OCI-LY3 (cell line): ENCODE results near the gene SERPINE3.

Source experiments
- H2AFZ ChIP-seq: fragments of 200-600, 300-600 bp; shearing (Covaris generic); 2 replicates; pipeline ENCODE4 v1.6.0; 2014; ENCODE audit warnings: antibody characterized with exemption, low read depth, low read length
- H3K27ac ChIP-seq: fragments of 200-600, 300-600 bp; sonication (generic); 2 replicates; pipeline ENCODE4 v1.5.1; 2014; ENCODE audit warnings: mild to moderate bottlenecking, low read length, moderate library complexity, mixed read lengths
- H3K27me3 ChIP-seq: fragments of 200-600, 300-600 bp; sonication (generic); 2 replicates; pipeline ENCODE4 v1.6.1; 2014; ENCODE audit warnings: low read depth, low read length, mixed read lengths
- H3K36me3 ChIP-seq: fragments of 200-600, 300-600 bp; sonication (generic); replicated peaks from 2 replicates; pipeline ENCODE3; 2014; ENCODE audit warnings: low read depth, low read length, mixed read lengths
- H3K4me1 ChIP-seq: fragments of 300-600, 200-600 bp; sonication (generic); 2 replicates; pipeline ENCODE4 v1.6.1; 2014; ENCODE audit warnings: low read length, mixed read lengths
- H3K4me2 ChIP-seq: fragments of 200-600, 300-600 bp; sonication (generic); 2 replicates; pipeline ENCODE4 v1.6.1; 2014; ENCODE audit warnings: low read length, mixed read lengths
- H3K4me3 ChIP-seq: fragments of 300-600, 200-600 bp; sonication (generic); 2 replicates; pipeline ENCODE4 v1.5.1; 2014; ENCODE audit warnings: antibody characterized with exemption, mild to moderate bottlenecking, low read length, moderate library complexity
- H3K79me2 ChIP-seq: fragments of 300-600, 200-600 bp; shearing (Covaris generic); 2 replicates; pipeline ENCODE4 v1.6.1; 2014; ENCODE audit warnings: mild to moderate bottlenecking, low read length, mixed read lengths
- H3K9ac ChIP-seq: fragments of 300-600, 200-600 bp; shearing (Covaris generic); 2 replicates; pipeline ENCODE4 v1.6.0; 2014; ENCODE audit warnings: mild to moderate bottlenecking, low read length, moderate library complexity
- H3K9me3 ChIP-seq: fragments of 200-600, 300-600 bp; shearing (Covaris generic); 2 replicates; pipeline ENCODE4 v1.6.1; 2014; ENCODE audit warnings: low read length, mixed read lengths; ENCODE audit not compliant: insufficient read depth
- H4K20me1 ChIP-seq: fragments of 200-600, 300-600 bp; sonication (generic); 2 replicates; pipeline ENCODE4 v1.6.1; 2016; ENCODE audit warnings: low read length, mixed read lengths; ENCODE audit not compliant: insufficient read depth
- CTCF ChIP-seq: fragments of 200-600, 300-600 bp; sonication (generic); IDR thresholded peaks from 2 replicates; pipeline ENCODE4 v1.5.1; 2014; ENCODE audit warnings: antibody characterized with exemption, low read length, low read depth
- EZH2phosphoT487 ChIP-seq: fragments of 200-600 bp; shearing (Covaris generic); IDR thresholded peaks from 2 replicates; pipeline ENCODE4 v1.6.1; 2018; ENCODE audit warnings: antibody characterized with exemption, mixed run types, low read depth

SERPINE3 gene

GRCh38 chr13:51363625-51364024 is 24.1 kb downstream of the SERPINE3 start:
- H3K27me3 ChIP-seq: no peaks in the 10 kb centered on the region
- H3K79me2 ChIP-seq: no peaks in the 10 kb centered on the region
- peaks cover 69% of the 10 kb centered on the region for H3K36me3 ChIP-seq
- no peak overlapping the region for H3K9ac ChIP-seq
- H4K20me1 ChIP-seq: peaks cover 4% of the 10 kb centered on the region; the same call in 1 of the 2 replicates
- H3K4me3 ChIP-seq: no peak overlapping the region
- TF ChIP-seq CTCF (no peak), EZH2phosphoT487 (no peak)
- H3K27ac ChIP-seq: no peak overlapping the region
- H3K9me3 ChIP-seq: no peaks in the 10 kb centered on the region
- no peak overlapping the region for H2AFZ ChIP-seq
- no peaks in the 10 kb centered on the region for H3K4me1 ChIP-seq
- H3K4me2 ChIP-seq: no peak overlapping the region

DNA sequence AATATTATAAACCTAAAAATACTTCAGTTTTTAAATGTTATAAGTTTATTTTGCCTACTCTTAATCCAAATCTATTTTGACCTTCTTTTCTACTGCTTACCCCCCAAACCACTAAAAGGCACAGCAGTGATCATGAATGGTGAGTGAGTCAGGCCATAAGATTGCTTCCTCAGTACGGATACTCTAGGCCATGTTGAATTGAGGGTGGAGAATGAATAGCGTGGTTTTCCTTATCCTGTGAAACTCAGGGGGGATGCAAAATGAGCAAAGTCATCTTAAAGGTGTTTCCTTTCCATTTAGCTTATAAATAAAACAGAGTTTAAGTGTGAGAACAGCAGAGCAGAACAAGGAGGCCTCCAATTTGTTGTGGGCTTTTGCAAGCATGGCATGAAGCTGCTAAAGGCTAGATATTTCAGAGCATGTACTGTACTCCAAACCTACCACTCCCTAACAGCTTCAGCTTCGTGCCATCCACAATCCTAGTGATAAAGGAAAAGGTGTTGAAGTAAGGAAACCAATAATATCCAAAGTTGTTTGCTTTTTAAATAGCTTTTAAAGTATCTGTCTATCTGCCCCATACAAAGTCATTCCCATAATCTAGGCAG is 25.0 kb downstream of the SERPINE3 start:
- Histone ChIP-seq H3K4me2 (no peak overlapping the region), H4K20me1 (peaks cover 9% of the 10 kb centered on the region), H3K27ac (no peak overlapping the region), H3K36me3 (peaks cover 72% of the 10 kb centered on the region), H3K4me1 (no peaks in the 10 kb centered on the region), H3K9ac (no peak overlapping the region), H3K4me3 (no peak overlapping the region), H3K9me3 (no peaks in the 10 kb centered on the region), H3K79me2 (no peaks in the 10 kb centered on the region), H3K27me3 (no peaks in the 10 kb centered on the region), H2AFZ (no peak overlapping the region)
- TF ChIP-seq CTCF (no peak), EZH2phosphoT487 (no peak)

DNA sequence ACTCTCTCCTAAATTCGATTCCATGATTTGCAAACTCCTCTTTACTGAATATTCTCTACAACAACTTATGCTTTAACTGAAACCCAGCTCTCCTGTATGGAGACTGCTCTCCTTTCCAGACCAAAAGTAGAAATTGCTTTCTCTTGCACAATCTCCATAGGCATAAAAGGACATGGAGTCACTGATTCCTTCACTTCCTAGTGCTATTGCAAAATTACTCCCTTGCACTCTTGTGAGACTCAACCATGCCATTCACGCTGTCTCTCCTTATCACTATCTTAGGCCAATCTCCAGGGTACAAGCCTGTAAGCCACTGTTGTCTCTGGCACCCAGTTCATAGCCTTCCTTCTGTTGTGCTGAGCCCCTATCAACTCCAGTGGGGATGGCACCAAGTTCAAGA is 30.6 kb downstream of the SERPINE3 start:
- Histone ChIP-seq H3K9ac (no peak overlapping the region), H3K79me2 (peaks cover 16% of the 10 kb centered on the region), H2AFZ (no peak overlapping the region), H3K27me3 (no peaks in the 10 kb centered on the region), H3K9me3 (no peaks in the 10 kb centered on the region), H3K27ac (no peak overlapping the region), H3K4me1 (no peaks in the 10 kb centered on the region), H3K36me3 (peaks cover 79% of the 10 kb centered on the region), H4K20me1 (peaks cover 35% of the 10 kb centered on the region), H3K4me2 (no peak overlapping the region), H3K4me3 (no peak overlapping the region)
- TF ChIP-seq EZH2phosphoT487 (no peak), CTCF (no peak)

DNA sequence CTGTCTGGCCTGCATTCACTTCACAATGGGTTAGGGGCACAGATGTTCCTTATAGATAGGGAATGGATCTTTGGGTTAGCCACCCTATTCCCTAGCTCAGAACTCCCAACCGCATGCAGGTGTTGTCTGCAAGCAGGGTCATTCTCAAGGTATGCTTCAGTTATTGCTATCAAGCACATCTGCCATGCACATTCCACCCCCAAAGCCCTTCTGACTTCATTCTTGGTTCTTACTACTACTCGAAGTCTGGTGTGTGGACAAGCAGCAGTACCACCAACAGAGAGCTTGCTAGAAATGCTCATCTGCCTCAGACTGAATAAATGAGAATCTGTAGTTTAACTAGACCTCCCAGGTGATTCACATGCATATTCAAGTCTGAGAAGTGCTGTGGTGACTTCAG is 31.3 kb downstream of the SERPINE3 start:
- no peak overlapping the region for H3K4me3 ChIP-seq
- H3K27me3 ChIP-seq: no peaks in the 10 kb centered on the region
- no peak overlapping the region for H3K4me2 ChIP-seq
- H3K9ac ChIP-seq: no peak overlapping the region
- peaks cover 16% of the 10 kb centered on the region for H3K79me2 ChIP-seq
- H3K27ac ChIP-seq: no peak overlapping the region
- no peaks in the 10 kb centered on the region for H3K9me3 ChIP-seq
- H4K20me1 ChIP-seq: peaks cover 35% of the 10 kb centered on the region
- no peak overlapping the region for H2AFZ ChIP-seq
- H3K4me1 ChIP-seq: no peaks in the 10 kb centered on the region
- TF ChIP-seq EZH2phosphoT487 (no peak), CTCF (no peak)
- H3K36me3 ChIP-seq: peaks cover 84% of the 10 kb centered on the region
